ENCODE data around the gene CNTNAP5.

DNA sequence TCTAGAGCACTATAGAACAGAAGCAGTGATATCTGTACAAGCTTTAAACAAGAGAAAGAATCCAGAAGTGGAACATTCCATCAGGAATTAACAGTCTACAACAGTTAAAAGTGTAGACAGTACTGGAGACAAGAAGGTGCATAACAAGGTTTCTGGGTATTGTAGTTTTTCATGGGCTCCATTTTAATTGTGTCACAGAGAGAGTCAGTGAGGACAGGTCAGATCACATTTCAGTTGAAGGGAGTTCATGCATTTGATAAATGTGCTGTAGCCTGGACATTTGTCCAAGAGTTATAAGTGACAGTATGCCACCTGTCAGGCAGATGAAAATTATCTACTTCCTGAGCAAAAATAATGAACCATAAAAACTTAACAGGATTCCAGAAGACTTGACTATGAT is 328.6 kb downstream of the CNTNAP5 start:
- TF ChIP-seq LEF1 (IDR thresholded peaks at IDR 0.05; ENCODE audit: borderline replicate concordance) (no peak), FOXK2 (IDR thresholded peaks at IDR 0.05) (no peak), FOXM1 (IDR thresholded peaks at IDR 0.05; ENCODE audit: borderline replicate concordance) (no peak), FOXA1 (IDR thresholded peaks at IDR 0.05) (no peak), L3MBTL2 (conservative IDR thresholded peaks at IDR 0.05) (no peak), SUZ12 (IDR thresholded peaks at IDR 0.05) (no peak), TARDBP (IDR thresholded peaks at IDR 0.05) (no peak), ZNF384 (IDR thresholded peaks at IDR 0.05) (no peak)

All from HEK293T (cell line).